Measurements from ENCODE around the gene KRT77. TPM values are rescaled to one million over a fixed set of nuclear protein-coding genes. Genes with fewer than 3 reads are reported as not detected.

KRT77 gene
- total RNA-seq, 2 experiments from 2014 or later, result not detected

DNA sequence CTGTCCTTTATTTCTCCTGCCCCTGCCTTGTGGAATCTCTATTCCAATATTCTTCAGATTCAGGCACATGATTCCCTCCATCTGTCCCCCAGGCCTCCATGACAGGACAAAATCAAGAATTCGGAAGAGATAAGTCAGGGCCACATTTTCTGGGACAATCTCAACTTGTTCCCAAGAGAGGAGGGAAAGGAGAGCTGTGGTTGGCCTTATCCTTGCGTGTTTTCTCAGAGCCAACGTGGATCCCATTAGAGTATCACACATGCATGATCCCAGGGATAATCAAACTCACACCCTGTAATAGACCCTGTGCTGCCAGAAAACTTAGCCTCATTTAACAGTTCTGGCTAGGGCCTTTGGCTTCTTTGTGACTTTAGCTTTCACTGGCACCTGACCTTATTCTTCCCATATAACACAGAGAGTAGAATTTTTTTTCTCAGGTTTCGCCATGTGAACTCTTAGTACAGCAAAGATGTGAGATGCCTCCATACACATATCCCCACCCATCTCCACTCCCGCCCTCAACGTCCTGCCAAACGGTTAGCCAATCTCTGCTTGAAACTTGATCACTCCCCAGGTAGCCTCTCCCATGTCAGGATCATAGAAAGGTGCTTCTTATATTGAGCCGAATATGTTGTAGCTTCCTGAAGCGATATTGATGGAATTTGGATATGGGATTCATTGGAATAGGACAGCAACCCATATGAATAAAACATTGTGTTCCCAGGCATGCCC, 16.4 kb downstream of the KRT77 start:
- Histone ChIP-seq H4K20me1 (ENCODE audit: insufficient read depth, low read length) (no peaks in the 10 kb centered on the region), H3K4me1 (ENCODE audit: insufficient read depth, low read length, poor library complexity, severe bottlenecking) (no peaks in the 10 kb centered on the region), H3K4me2 (ENCODE audit: low read length) (no peak overlapping the region), H2AFZ (ENCODE audit: low read length) (no peak overlapping the region), H3K4me3 (ENCODE audit: low read depth, low read length, poor library complexity, severe bottlenecking) (no peak overlapping the region), H3K27ac (ENCODE audit: low read depth, low read length, poor library complexity, severe bottlenecking) (no peak overlapping the region), H3K36me3 (ENCODE audit: insufficient read depth, low read length) (no peaks in the 10 kb centered on the region), H3K79me2 (ENCODE audit: insufficient read depth, low read depth, low read length) (no peaks in the 10 kb centered on the region), H3K9me2 (ENCODE audit: insufficient read depth, low read length) (no peaks in the 10 kb centered on the region), H3K9me3 (ENCODE audit: low read length) (no peaks in the 10 kb centered on the region)
- POLR2A ChIA-PET, result no interaction called here
- BruUV-seq (replicated peaks), result no TSS peak
- no peak for DNase-seq (ENCODE audit: low spot score)
- no peak for TF ChIP-seq CTCF (conservative IDR thresholded peaks at IDR 0.05; ENCODE audit: low read length)
- TF ChIP-seq EZH2phosphoT487 (IDR thresholded peaks at IDR 0.05; ENCODE audit: borderline replicate concordance, low read depth, low read length), result no peak
- intact Hi-C loops (cut with micrococcal nuclease; ENCODE audit: unreplicated experiment), result no loop called here
- CTCF ChIA-PET (ENCODE audit: unreplicated experiment), result no interaction called here

DNA sequence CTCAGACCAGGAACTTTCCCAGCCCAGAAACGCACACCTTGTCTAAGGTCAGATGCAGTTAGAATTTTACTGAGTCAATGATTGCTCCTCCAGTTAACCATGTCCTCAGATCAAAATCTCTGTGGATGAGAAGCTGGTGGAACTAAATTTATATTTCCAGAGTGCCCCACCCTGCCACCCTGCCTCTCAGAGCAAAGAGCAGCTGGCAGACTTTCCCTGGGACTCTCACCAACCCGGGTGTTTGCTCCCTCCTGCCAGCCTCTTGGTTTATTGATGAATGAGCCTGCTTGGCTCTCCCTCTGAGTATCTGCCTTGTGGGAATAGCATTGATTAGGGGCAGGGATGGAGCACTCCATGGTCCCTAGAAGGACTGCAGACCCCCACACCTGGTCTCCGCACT, 17.3 kb downstream of the KRT77 start:
- Histone ChIP-seq H3K4me3 (ENCODE audit: low read depth, low read length, poor library complexity, severe bottlenecking) (no peak overlapping the region), H3K36me3 (ENCODE audit: insufficient read depth, low read length) (no peaks in the 10 kb centered on the region), H3K4me1 (ENCODE audit: insufficient read depth, low read length, poor library complexity, severe bottlenecking) (no peaks in the 10 kb centered on the region), H3K9me2 (ENCODE audit: insufficient read depth, low read length) (no peaks in the 10 kb centered on the region), H3K27ac (ENCODE audit: low read depth, low read length, poor library complexity, severe bottlenecking) (no peak overlapping the region), H3K4me2 (ENCODE audit: low read length) (no peak overlapping the region), H3K9me3 (ENCODE audit: low read length) (no peaks in the 10 kb centered on the region), H3K79me2 (ENCODE audit: insufficient read depth, low read depth, low read length) (no peaks in the 10 kb centered on the region), H4K20me1 (ENCODE audit: insufficient read depth, low read length) (no peaks in the 10 kb centered on the region), H2AFZ (ENCODE audit: low read length) (no peak overlapping the region)
- no peak for TF ChIP-seq CTCF (conservative IDR thresholded peaks at IDR 0.05; ENCODE audit: low read length)
- no peak for TF ChIP-seq EZH2phosphoT487 (IDR thresholded peaks at IDR 0.05; ENCODE audit: borderline replicate concordance, low read depth, low read length)
- no peak for DNase-seq (ENCODE audit: low spot score)
- no TSS peak for BruUV-seq (replicated peaks)
- POLR2A ChIA-PET, result no interaction called here
- intact Hi-C loops (cut with micrococcal nuclease; ENCODE audit: unreplicated experiment), result no loop called here
- CTCF ChIA-PET (ENCODE audit: unreplicated experiment), result no interaction called here

- intact Hi-C loops (cut with micrococcal nuclease; ENCODE audit: unreplicated experiment), result no loop called here
- H3K36me3 ChIP-seq (ENCODE audit: insufficient read depth, low read length), result no peaks in the 10 kb centered on the region
- TF ChIP-seq EZH2phosphoT487 (IDR thresholded peaks at IDR 0.05; ENCODE audit: borderline replicate concordance, low read depth, low read length) (no peak), CTCF (conservative IDR thresholded peaks at IDR 0.05; ENCODE audit: low read length) (no peak)
- H3K79me2 ChIP-seq (ENCODE audit: insufficient read depth, low read depth, low read length), result no peaks in the 10 kb centered on the region
- no peaks in the 10 kb centered on the region for H3K4me1 ChIP-seq (ENCODE audit: insufficient read depth, low read length, poor library complexity, severe bottlenecking)
- H4K20me1 ChIP-seq (ENCODE audit: insufficient read depth, low read length), result no peaks in the 10 kb centered on the region
- DNase-seq (ENCODE audit: low spot score), result no peak
- CTCF ChIA-PET (ENCODE audit: unreplicated experiment), result no interaction called here
- no peak overlapping the region for H2AFZ ChIP-seq (ENCODE audit: low read length)
- no peak overlapping the region for H3K4me2 ChIP-seq (ENCODE audit: low read length)
- no TSS peak for BruUV-seq (replicated peaks)
- no peaks in the 10 kb centered on the region for H3K9me2 ChIP-seq (ENCODE audit: insufficient read depth, low read length)
- no peaks in the 10 kb centered on the region for H3K9me3 ChIP-seq (ENCODE audit: low read length)
- no peak overlapping the region for H3K27ac ChIP-seq (ENCODE audit: low read depth, low read length, poor library complexity, severe bottlenecking)
- H3K4me3 ChIP-seq (ENCODE audit: low read depth, low read length, poor library complexity, severe bottlenecking), result no peak overlapping the region
- POLR2A ChIA-PET, result no interaction called here
Measured at GRCh38 chr12:52685406-52685890, 17.9 kb downstream of the KRT77 start.

All from OCI-LY7 (cell line).